GM13977 (cell line): ENCODE measurements around the gene ADAMTS14.

Experiments
- DNase-seq: peaks from one replicate; pipeline ENCODE4 v3.0.0; 2012; ENCODE audit warnings: low spot score
- CTCF ChIP-seq: IDR thresholded peaks from 2 replicates; pipeline ENCODE4 v1.5.1; 2012; ENCODE audit warnings: mild to moderate bottlenecking, control low read depth; ENCODE audit not compliant: insufficient read depth; ENCODE audit errors: extremely low read depth, missing control alignments
- in situ Hi-C: fragments of 300-500 bp; cut with MboI; formaldehyde crosslinking; loops from one replicate; pipeline ENCODE4 v1.12.0; 2022; ENCODE audit warnings: low sequenced_read_pairs, low pct_unique_long_range_greater_than_20kb, mixed read lengths, inconsistent platforms; ENCODE audit not compliant: unreplicated experiment

The ADAMTS14 gene

GRCh38 chr10:70683940-70684339 is 11.6 kb downstream of the ADAMTS14 start:
- in situ Hi-C loops, result no loop called here
- no peak for TF ChIP-seq CTCF
- no peak for DNase-seq

- no peak for TF ChIP-seq CTCF
- in situ Hi-C loops, result no loop called here
- DNase-seq, result no peak
Measured at GRCh38 chr10:70684374-70684773, 12.1 kb downstream of the ADAMTS14 start.

GRCh38 chr10:70684839-70685454 is 12.6 kb downstream of the ADAMTS14 start:
- in situ Hi-C loops, result no loop called here

GRCh38 chr10:70685455-70685911 is 13.2 kb downstream of the ADAMTS14 start:
- no peak for DNase-seq
- in situ Hi-C loops, result no loop called here
- TF ChIP-seq CTCF, result no peak

More at GRCh38 chr10:70684839-70685454, 12.6 kb downstream of the ADAMTS14 start:
- no peak for DNase-seq
- no peak for TF ChIP-seq CTCF

- TF ChIP-seq CTCF, result no peak
- DNase-seq, result no peak
- in situ Hi-C loops, result no loop called here
Measured at GRCh38 chr10:70688828-70689227, 16.5 kb downstream of the ADAMTS14 start.

- in situ Hi-C loops, result no loop called here
Measured at GRCh38 chr10:70689661-70690060, 17.4 kb downstream of the ADAMTS14 start.

More at GRCh38 chr10:70689661-70690060, 17.4 kb downstream of the ADAMTS14 start:
- no peak for TF ChIP-seq CTCF
- DNase-seq, result no peak
